ENCODE measurements around the gene CELA3A. TPM values are rescaled to one million over a fixed set of nuclear protein-coding genes. Genes with fewer than 3 reads are reported as not detected.

CELA3A gene
- total RNA-seq, 4 donors from 2014 or later = not detected

GRCh38 chr1:22053861-22054770 is 52.7 kb downstream of the CELA3A start:
- Histone ChIP-seq H3K27me3 (no peaks in the 10 kb centered on the region), H3K36me3 (no peaks in the 10 kb centered on the region), H3K4me3 (replicated peaks in 1 of 3) (peak overlapping the region in 2 of 3 donors; percentile 94 to 96), H3K4me1 (peaks cover 35 to 43% of the 10 kb centered on the region in 2 donors), H3K27ac (peak overlapping the region; percentile 96 to 97 (median 96)), H3K9me3 (no peaks in the 10 kb centered on the region)
- intact Hi-C loops (cut with DNase I) = no loop called here
- WGBS, 2 donors = 55 to 57% methylated on average over 19 of the region's 19 CpGs
- no peak for DNase-seq
- TF ChIP-seq CTCF (IDR thresholded peaks at IDR 0.05) (no peak), POLR2A (IDR thresholded peaks at IDR 0.05) (no peak)

- peaks cover 42 to 49% of the 10 kb centered on the region in 2 donors for H3K4me1 ChIP-seq
- no peaks in the 10 kb centered on the region for H3K27me3 ChIP-seq
- DNase-seq = no peak
- no peak overlapping the region for H3K27ac ChIP-seq
- H3K4me3 ChIP-seq (replicated peaks in 1 of 3) = no peak overlapping the region
- TF ChIP-seq POLR2A (IDR thresholded peaks at IDR 0.05) (no peak), CTCF (IDR thresholded peaks at IDR 0.05) (no peak)
- H3K36me3 ChIP-seq = no peaks in the 10 kb centered on the region
- intact Hi-C loops (cut with DNase I) = no loop called here
- no peaks in the 10 kb centered on the region for H3K9me3 ChIP-seq
- 68 to 74% methylated on average over 6 of the region's 6 CpGs for WGBS, 2 donors
Observed at GRCh38 chr1:22055463-22055862, 54.0 kb downstream of the CELA3A start.

- no peak for DNase-seq
- Histone ChIP-seq H3K36me3 (no peaks in the 10 kb centered on the region), H3K9me3 (no peaks in the 10 kb centered on the region), H3K4me3 (replicated peaks in 1 of 3) (no peak overlapping the region), H3K27ac (no peak overlapping the region), H3K4me1 (peaks cover 47 to 53% of the 10 kb centered on the region in 2 donors), H3K27me3 (no peaks in the 10 kb centered on the region)
- WGBS, 2 donors = 6% methylated on average over 1 of the region's 1 CpG
- TF ChIP-seq CTCF (IDR thresholded peaks at IDR 0.05) = no peak
- no peak for TF ChIP-seq POLR2A (IDR thresholded peaks at IDR 0.05)
- intact Hi-C loops (cut with DNase I) = no loop called here
Observed at GRCh38 chr1:22056043-22056442, 54.6 kb downstream of the CELA3A start.

- no peak for DNase-seq
- Histone ChIP-seq H3K9me3 (no peaks in the 10 kb centered on the region), H3K27ac (no peak overlapping the region), H3K4me1 (peaks cover 47 to 59% of the 10 kb centered on the region in 2 donors), H3K4me3 (replicated peaks in 1 of 3) (no peak overlapping the region), H3K27me3 (no peaks in the 10 kb centered on the region), H3K36me3 (no peaks in the 10 kb centered on the region)
- TF ChIP-seq CTCF (IDR thresholded peaks at IDR 0.05) (no peak), POLR2A (IDR thresholded peaks at IDR 0.05) (no peak)
- intact Hi-C loops (cut with DNase I) = no loop called here
- 71 to 72% methylated on average over 2 of the region's 2 CpGs for WGBS, 2 donors
Observed at GRCh38 chr1:22056936-22057335, 55.5 kb downstream of the CELA3A start.

DNA sequence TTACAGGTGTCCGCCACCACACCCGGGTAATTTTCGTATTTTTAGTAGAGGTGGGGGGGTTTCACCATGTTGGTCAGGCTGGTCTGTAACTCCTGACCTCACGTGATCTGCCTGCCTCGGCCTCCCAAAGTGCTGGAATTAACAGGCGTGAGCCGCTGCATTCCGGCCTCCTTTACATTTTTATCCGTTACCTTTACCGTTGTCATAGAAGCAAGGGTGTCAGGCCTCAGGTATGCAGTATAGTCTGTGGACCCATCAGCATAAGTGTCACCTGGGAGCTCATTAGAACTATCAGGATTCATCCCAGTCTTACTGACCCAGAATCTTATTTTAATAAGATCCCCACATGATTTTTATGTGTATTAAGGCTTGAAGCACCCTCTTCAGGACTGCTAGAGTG is 56.4 kb downstream of the CELA3A start:
- H3K4me1 ChIP-seq = peaks cover 54 to 63% of the 10 kb centered on the region in 2 donors
- 91% methylated on average over 10 of the region's 10 CpGs for WGBS, 2 donors
- H3K9me3 ChIP-seq = no peaks in the 10 kb centered on the region
- DNase-seq = no peak
- H3K27me3 ChIP-seq = no peaks in the 10 kb centered on the region
- H3K36me3 ChIP-seq = no peaks in the 10 kb centered on the region
- H3K27ac ChIP-seq = no peak overlapping the region
- H3K4me3 ChIP-seq (replicated peaks in 1 of 3) = no peak overlapping the region
- TF ChIP-seq POLR2A (IDR thresholded peaks at IDR 0.05) (no peak), CTCF (IDR thresholded peaks at IDR 0.05) (no peak)
- intact Hi-C loops (cut with DNase I) = no loop called here
